Urothelium cell line (cell line): Measurements from ENCODE around the gene DKC1.
"Not testable (repeated sequence)": the region's sequence is repeated elsewhere in the genome, so short reads cannot be mapped to it uniquely, and the experiment has no call there.

Source experiments
- DNase-seq: peaks from one replicate; pipeline ENCODE4 v3.0.0; 2011; ENCODE audit warnings: low spot score, mixed read lengths
- FAIRE-seq: peaks from 2 replicates; lab custom pipeline; 2011; peaks lifted over from hg19 to GRCh38; lab: Jason Lieb, UNC

The DKC1 gene

DNA sequence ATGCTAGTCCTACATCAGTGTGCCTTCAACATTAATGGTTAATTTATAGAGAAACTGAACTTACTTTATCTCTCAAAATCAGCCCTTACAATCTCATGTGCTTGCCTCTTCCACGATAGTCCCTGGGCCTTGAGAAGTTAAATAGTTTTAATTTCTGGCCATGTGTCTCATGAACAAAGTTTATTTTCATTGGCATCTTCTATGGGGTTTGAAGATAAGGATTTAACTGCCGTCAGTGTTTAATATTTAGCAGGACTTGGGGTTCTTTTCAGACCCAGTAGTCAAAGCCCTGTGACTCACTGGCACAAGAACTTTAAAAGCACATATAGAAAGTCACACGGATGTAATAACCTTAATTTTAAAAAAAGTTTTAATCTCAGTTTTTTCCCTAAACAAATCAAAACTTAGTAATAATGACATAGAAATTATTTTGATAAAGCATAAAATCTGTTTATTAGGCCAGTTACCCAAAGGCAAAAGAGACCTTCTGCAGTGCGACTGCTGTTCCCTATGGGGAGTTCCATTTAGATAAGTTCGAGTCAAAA, 52.7 kb downstream of the DKC1 start:
- no peak for FAIRE-seq
- no peak for DNase-seq

DNA sequence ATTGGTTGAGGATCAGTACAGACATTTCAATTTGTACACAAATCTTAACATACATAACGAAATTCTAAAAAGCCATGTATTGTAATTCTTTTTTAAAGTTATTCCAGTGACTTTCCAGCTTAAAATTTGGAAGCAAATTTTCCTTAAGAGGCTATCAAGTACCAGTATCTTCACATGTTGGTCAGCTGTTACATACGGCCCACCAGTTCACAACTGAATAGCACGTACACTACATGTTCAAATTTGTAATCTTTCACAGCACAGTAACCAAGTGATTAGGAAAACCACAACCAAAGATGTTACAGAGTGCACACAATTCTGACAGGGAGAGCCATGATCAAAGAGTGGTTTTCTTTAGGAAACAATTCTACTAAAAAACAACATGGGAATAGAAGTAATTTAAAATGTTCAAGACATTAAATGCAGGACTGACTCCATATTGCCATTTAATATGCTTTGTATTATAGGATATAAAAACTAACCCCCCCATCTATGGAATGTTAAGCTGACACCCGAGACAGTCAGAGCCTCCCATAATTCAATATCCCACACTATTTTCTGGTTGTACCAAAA, 53.7 kb downstream of the DKC1 start:
- FAIRE-seq, DNase-seq: not testable (repeated sequence)

DNA sequence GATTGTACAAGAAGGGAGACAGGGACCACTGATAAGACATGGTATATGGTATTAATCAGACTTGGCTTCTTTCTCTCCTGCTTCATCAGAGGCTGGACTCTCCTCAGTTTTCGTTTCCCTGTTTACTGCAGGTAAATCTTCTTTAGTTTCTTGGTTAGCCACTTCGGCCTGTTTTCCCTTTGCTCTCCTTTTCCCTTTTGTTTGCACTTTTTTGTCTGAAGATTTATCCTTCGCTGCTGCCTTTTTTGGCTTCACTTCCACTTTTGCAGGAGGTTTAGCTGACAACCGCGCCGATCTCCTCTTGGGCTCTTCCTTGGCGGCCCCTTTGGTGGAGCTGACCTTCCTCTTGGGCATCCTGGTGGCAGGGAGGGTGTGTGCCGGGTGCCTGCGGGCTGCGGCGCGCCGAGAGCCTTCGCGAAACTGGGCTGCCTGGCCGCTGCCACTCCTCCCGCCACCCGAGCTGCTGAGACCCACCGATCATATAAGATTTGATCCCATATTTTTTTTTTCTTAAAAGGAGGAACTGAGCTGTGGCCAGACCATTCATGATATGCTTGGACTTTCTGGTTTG, 54.5 kb downstream of the DKC1 start:
- FAIRE-seq, DNase-seq: not testable (repeated sequence)

DNA sequence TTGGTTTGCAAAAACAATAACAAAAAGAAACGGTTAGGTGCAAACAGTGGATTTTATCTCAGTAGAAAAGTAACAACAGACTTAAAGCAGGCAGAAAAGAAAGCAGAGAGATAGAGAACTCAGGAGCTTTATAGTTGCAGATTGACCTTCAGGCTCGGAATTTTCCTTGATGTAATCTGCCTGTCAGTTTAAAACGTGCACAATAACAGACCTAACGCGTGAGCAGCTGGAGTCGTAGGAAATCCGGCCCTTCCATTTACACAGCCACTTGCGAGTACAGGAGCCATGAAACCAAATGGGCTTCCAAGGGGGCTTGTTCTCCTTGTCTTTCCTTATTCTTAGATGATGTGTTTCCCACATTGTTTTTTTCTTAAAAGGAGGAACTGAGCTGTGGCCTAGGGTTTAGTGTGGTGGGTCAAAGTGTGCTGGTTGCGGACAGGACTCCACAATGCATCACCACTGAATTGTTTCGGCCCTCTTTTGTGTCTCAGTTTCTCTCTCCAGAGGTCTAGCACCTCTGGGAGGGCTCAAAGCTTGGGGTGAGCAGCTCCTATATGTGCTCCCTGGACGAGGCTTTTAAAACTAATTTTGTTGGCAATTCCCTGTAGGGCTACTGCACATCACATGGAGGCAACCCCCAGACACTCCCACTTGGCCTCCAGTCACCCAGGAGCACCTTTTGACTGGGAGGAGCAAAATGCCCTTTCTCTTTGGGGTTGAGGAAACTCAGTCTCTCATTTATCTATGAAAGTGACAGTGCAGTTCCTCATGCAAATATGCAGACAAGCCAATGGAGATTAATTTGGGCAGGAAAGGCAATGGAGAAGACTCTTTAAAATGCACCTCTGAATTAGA, 56.5 kb downstream of the DKC1 start:
- FAIRE-seq = no peak
- DNase-seq = no peak

DNA sequence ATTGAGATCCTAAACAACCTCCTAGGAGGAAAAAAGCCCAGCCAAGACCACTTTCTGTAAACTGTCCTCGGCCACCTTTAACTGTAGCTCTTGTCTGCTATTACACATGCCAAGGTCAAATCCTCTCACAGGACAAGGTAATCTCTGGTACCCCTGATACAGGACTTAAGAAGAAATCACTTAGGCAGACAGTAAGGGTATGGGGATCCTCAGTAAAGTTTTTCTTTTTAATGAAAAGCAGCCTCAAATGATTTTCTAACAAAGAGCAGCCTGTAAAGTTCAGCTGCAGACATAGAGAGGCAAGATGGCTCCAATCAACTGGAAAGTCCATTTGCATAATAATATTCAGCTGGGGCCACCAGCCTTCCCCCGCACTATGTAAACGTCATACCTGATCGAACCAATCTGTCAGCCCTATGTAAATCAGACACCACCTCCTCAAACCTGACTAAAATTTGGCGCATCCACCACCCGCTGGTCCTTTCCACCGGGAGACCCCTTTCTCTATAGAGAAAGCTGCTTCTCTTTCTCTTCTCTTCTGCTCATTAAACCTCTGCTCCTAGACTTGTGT, 57.2 kb downstream of the DKC1 start:
- no peak for FAIRE-seq
- DNase-seq = no peak

DNA sequence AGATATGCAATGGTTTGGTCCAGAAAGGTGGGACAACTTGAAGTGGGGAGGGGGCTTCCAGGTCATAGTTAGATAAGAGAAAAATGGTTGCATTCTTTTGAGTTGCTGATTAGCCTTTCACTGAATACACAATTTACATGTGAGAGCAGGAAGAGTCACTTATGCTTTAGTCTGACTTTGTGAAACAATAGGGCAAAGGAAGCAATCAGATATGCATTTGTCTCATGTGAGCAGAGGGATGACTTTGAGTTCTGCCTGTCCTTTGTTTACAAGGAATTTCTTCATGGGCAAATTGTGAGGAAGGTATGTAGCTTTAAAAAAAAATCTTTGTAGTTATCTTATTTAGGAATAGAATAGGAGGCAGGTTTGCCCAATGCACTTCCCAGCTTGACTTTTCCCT, 58.9 kb downstream of the DKC1 start:
- FAIRE-seq (no peak), DNase-seq (no peak)

DNA sequence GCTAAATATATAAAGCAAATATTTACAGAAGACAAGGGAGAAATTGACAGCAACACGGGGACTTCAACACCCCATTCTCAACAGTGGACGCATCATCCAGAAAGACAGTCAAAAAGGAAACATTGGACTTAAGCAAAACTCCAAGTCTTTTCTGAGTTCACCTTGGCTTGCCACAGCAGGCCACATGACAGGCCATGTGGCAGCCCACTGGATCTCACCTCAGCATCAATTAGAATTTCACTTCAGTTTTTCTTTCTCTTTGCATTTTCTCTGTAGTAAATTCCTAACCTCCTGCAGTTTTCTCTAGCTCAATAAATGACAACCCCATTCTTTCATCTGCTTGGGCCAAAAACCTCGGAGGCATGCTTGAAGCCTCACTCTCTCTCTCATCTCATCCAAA, 59.4 kb downstream of the DKC1 start:
- FAIRE-seq (no peak), DNase-seq (no peak)

DNA sequence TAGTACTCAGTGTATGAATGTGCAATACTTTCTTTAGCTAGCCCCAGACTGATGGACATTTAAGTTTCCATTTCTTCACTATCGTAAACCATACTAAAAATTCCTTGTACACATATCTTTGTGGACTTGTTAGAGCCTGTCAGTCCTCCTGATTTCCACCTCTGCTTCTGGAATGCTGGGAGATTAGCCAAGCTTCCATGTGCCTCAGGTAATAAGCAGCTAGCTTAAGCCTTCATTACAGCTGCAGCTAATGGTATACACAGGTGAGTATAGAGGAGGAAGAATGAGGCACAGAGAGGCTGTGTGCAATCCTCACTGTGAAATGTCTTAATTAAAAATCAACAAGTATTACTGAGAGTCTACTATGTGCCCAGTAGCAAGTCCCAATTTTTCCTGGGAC, 62.0 kb downstream of the DKC1 start:
- DNase-seq = no peak
- no peak for FAIRE-seq

DNA sequence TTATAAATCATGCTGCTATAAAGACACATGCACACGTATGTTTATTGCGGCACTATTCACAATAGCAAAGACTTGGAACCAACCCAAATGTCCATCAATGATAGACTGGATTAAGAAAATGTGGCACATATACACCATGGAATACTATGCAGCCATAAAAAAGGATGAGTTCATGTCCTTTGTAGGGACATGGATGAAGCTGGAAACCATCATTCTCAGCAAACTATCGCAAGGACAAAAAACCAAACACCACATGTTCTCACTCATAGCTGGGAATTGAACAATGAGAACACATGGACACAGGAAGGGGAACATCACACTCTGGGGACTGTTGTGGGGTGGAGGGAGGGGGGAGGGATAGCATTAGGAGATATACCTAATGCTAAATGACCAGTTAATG, 62.9 kb downstream of the DKC1 start:
- DNase-seq, FAIRE-seq: not testable (repeated sequence)
